C4-2B (cell line): ENCODE measurements around the gene CXCL14.

Experiments used
- CTCF ChIP-seq: fragments of 450-650 bp; conservative IDR thresholded peaks from 2 replicates; pipeline ENCODE4 v1.5.1; 2017; ENCODE audit warnings: mild to moderate bottlenecking
- ZFX ChIP-seq: fragments of 450-650 bp; IDR thresholded peaks from 2 replicates; pipeline ENCODE4 v1.6.1; 2017

GRCh38 chr5:135556620-135557019 is 22.2 kb downstream of the CXCL14 start:
- TF ChIP-seq ZFX, result no peak
- no peak for TF ChIP-seq CTCF
